Activated T-cell treated with anti-CD3 and anti-CD28 coated beads for 48 hours (primary cell): ENCODE measurements around the gene NHSL2.

Source experiments
- DNase-seq: peaks from one replicate; pipeline ENCODE4 v3.0.0-alpha.2; 2020; ENCODE audit warnings: low read depth

Gene NHSL2

GRCh38 chrX:71990518-71990917, 79.9 kb downstream of the NHSL2 start:
- DNase-seq: no peak

GRCh38 chrX:71991164-71991563, 80.5 kb downstream of the NHSL2 start:
- DNase-seq: no peak

- no peak for DNase-seq
These were observed 82.1 kb downstream of the NHSL2 start for GRCh38 chrX:71992711-71993110.

GRCh38 chrX:71993371-71993770, 82.7 kb downstream of the NHSL2 start:
- no peak for DNase-seq

- DNase-seq: no peak
These were observed 84.0 kb downstream of the NHSL2 start for GRCh38 chrX:71994601-71995000.

- DNase-seq: no peak
These were observed 84.5 kb downstream of the NHSL2 start for GRCh38 chrX:71995122-71995521.

GRCh38 chrX:71996136-71996535, 85.5 kb downstream of the NHSL2 start:
- no peak for DNase-seq

GRCh38 chrX:71996826-71997225, 86.2 kb downstream of the NHSL2 start:
- DNase-seq: no peak

GRCh38 chrX:71997320-71997719, 86.7 kb downstream of the NHSL2 start:
- no peak for DNase-seq

- DNase-seq: no peak
These were observed 88.3 kb downstream of the NHSL2 start for GRCh38 chrX:71998836-71999509.

GRCh38 chrX:71999535-71999934, 88.9 kb downstream of the NHSL2 start:
- DNase-seq: no peak

GRCh38 chrX:72001471-72001870, 90.8 kb downstream of the NHSL2 start:
- no peak for DNase-seq

GRCh38 chrX:72001906-72002305, 91.3 kb downstream of the NHSL2 start:
- DNase-seq: no peak

GRCh38 chrX:72002875-72003274, 92.2 kb downstream of the NHSL2 start:
- DNase-seq: no peak

- no peak for DNase-seq
These were observed 93.4 kb downstream of the NHSL2 start for GRCh38 chrX:72003811-72004750.

GRCh38 chrX:72005046-72005445, 94.4 kb downstream of the NHSL2 start:
- DNase-seq: no peak

- DNase-seq: no peak
These were observed 95.8 kb downstream of the NHSL2 start for GRCh38 chrX:72006461-72006860.

GRCh38 chrX:72009731-72010130, 99.1 kb downstream of the NHSL2 start:
- no peak for DNase-seq

- DNase-seq: no peak
These were observed 101.1 kb downstream of the NHSL2 start for GRCh38 chrX:72011734-72012133.

GRCh38 chrX:72015383-72015782, 104.7 kb downstream of the NHSL2 start:
- no peak for DNase-seq

GRCh38 chrX:72016881-72017783, 106.5 kb downstream of the NHSL2 start:
- no peak for DNase-seq
